Measurements from ENCODE around the gene CPED1.
A peak's percentile ranks its signal among the peaks of the same experiment; 100 is the strongest.

CPED1 gene

GRCh38 chr7:120988591-120989256 is at the start of gene CPED1:
TSS of gene CPED1 (plus strand) at chr7:120988711. CDS start at chr7:120989622, 911 bp downstream.
- H3K27me3 Mint-ChIP-seq: peaks cover 15 to 27% of the 10 kb centered on the region in 2 donors
- no peaks in the 10 kb centered on the region for H3K9me3 Mint-ChIP-seq
- peaks cover 15 to 22% of the 10 kb centered on the region in 2 donors for H3K4me1 Mint-ChIP-seq
- no peaks in the 10 kb centered on the region for H3K36me3 Mint-ChIP-seq
- peak; percentile 32 for DNase-seq
- peak; percentile 86 to 88 for ATAC-seq (replicated peaks)
- peak within 1 kb of the TSS; percentile 84 to 85 for H3K4me3 Mint-ChIP-seq
- peak within 1 kb of the TSS; percentile 44 for H3K27ac Mint-ChIP-seq

GRCh38 chr7:120939345-120939744 is 49.2 kb upstream of the CPED1 start:
- Mint-ChIP-seq H3K4me1 (no peaks in the 10 kb centered on the region), H3K9me3 (no peaks in the 10 kb centered on the region), H3K36me3 (no peaks in the 10 kb centered on the region), H3K27me3 (peaks cover 0 to 7% of the 10 kb centered on the region in 2 donors), H3K27ac (no peak overlapping the region), H3K4me3 (no peak overlapping the region)
- ATAC-seq (replicated peaks) (no peak), DNase-seq (no peak)

GRCh38 chr7:120941064-120941463 is 47.4 kb upstream of the CPED1 start:
- Mint-ChIP-seq H3K36me3 (no peaks in the 10 kb centered on the region), H3K4me3 (no peak overlapping the region), H3K27ac (no peak overlapping the region), H3K4me1 (no peaks in the 10 kb centered on the region), H3K27me3 (no peaks in the 10 kb centered on the region), H3K9me3 (no peaks in the 10 kb centered on the region)
- DNase-seq (no peak), ATAC-seq (replicated peaks) (peak; percentile 46 to 56)

GRCh38 chr7:120941856-120942255 is 46.7 kb upstream of the CPED1 start:
- H3K9me3 Mint-ChIP-seq: no peaks in the 10 kb centered on the region
- ATAC-seq (replicated peaks) (no peak), DNase-seq (no peak)
- H3K4me1 Mint-ChIP-seq: no peaks in the 10 kb centered on the region
- no peak overlapping the region for H3K27ac Mint-ChIP-seq
- H3K36me3 Mint-ChIP-seq: no peaks in the 10 kb centered on the region
- H3K4me3 Mint-ChIP-seq: no peak overlapping the region
- no peaks in the 10 kb centered on the region for H3K27me3 Mint-ChIP-seq

GRCh38 chr7:120942861-120943260 is 45.6 kb upstream of the CPED1 start:
- Mint-ChIP-seq H3K27me3 (no peaks in the 10 kb centered on the region), H3K4me1 (no peaks in the 10 kb centered on the region)
- DNase-seq: no peak

GRCh38 chr7:120944826-120945562 is 43.5 kb upstream of the CPED1 start:
- H3K27ac Mint-ChIP-seq: no peak overlapping the region
- H3K4me3 Mint-ChIP-seq: no peak overlapping the region
- peaks cover 4 to 8% of the 10 kb centered on the region in 2 donors for H3K4me1 Mint-ChIP-seq
- DNase-seq (no peak), ATAC-seq (replicated peaks) (no peak)
- no peaks in the 10 kb centered on the region for H3K9me3 Mint-ChIP-seq
- no peaks in the 10 kb centered on the region for H3K36me3 Mint-ChIP-seq
- H3K27me3 Mint-ChIP-seq: no peaks in the 10 kb centered on the region

More at GRCh38 chr7:120942861-120943260, 45.6 kb upstream of the CPED1 start:
- ATAC-seq (replicated peaks): no peak
- Mint-ChIP-seq H3K36me3 (no peaks in the 10 kb centered on the region), H3K27ac (no peak overlapping the region), H3K9me3 (no peaks in the 10 kb centered on the region), H3K4me3 (no peak overlapping the region)

GRCh38 chr7:120947980-120948379 is 40.5 kb upstream of the CPED1 start:
- Mint-ChIP-seq H3K4me3 (no peak overlapping the region), H3K4me1 (peaks cover 6 to 19% of the 10 kb centered on the region in 2 donors), H3K27ac (no peak overlapping the region), H3K9me3 (no peaks in the 10 kb centered on the region), H3K27me3 (no peaks in the 10 kb centered on the region), H3K36me3 (no peaks in the 10 kb centered on the region)
- ATAC-seq (replicated peaks) (no peak), DNase-seq (no peak)

- H3K4me3 Mint-ChIP-seq: peak overlapping the region; percentile 89 to 96
- DNase-seq: no peak
- ATAC-seq (replicated peaks): no peak
- no peaks in the 10 kb centered on the region for H3K27me3 Mint-ChIP-seq
- peaks cover 0 to 3% of the 10 kb centered on the region in 2 donors for H3K36me3 Mint-ChIP-seq
- peaks cover 6 to 19% of the 10 kb centered on the region in 2 donors for H3K4me1 Mint-ChIP-seq
- no peaks in the 10 kb centered on the region for H3K9me3 Mint-ChIP-seq
- peak overlapping the region; percentile 68 for H3K27ac Mint-ChIP-seq
Observed at GRCh38 chr7:120949393-120949911, 39.1 kb upstream of the CPED1 start.

GRCh38 chr7:120949998-120950538 is 38.4 kb upstream of the CPED1 start:
- Mint-ChIP-seq H3K27ac (peak overlapping the region; percentile 100), H3K36me3 (peaks cover 3 to 5% of the 10 kb centered on the region in 2 donors), H3K4me3 (peak overlapping the region; percentile 89 to 96), H3K27me3 (no peaks in the 10 kb centered on the region), H3K4me1 (peaks cover 6 to 19% of the 10 kb centered on the region in 2 donors), H3K9me3 (no peaks in the 10 kb centered on the region)
- ATAC-seq (replicated peaks) (no peak), DNase-seq (no peak)

GRCh38 chr7:120950539-120951308 is 37.8 kb upstream of the CPED1 start, which contains the start of gene ING3:
TSS of gene ING3 (plus strand) at chr7:120950777. CDS start at chr7:120950897, 120 bp downstream.
- no peaks in the 10 kb centered on the region for H3K9me3 Mint-ChIP-seq
- peak; percentile 95 to 97 for ATAC-seq (replicated peaks)
- peak within 1 kb of the TSS; percentile 89 to 96 for H3K4me3 Mint-ChIP-seq
- no peaks in the 10 kb centered on the region for H3K27me3 Mint-ChIP-seq
- peak within 1 kb of the TSS; percentile 100 for H3K27ac Mint-ChIP-seq
- peaks cover 6 to 19% of the 10 kb centered on the region in 2 donors for H3K4me1 Mint-ChIP-seq
- H3K36me3 Mint-ChIP-seq: peaks cover 6 to 9% of the 10 kb centered on the region in 2 donors
- peak; percentile 96 for DNase-seq

GRCh38 chr7:120951309-120951699 is 37.2 kb upstream of the CPED1 start:
- DNase-seq (no peak), ATAC-seq (replicated peaks) (no peak)
- H3K4me1 Mint-ChIP-seq: peaks cover 6 to 19% of the 10 kb centered on the region in 2 donors
- H3K9me3 Mint-ChIP-seq: no peaks in the 10 kb centered on the region
- H3K4me3 Mint-ChIP-seq: peak overlapping the region; percentile 89 to 96
- peak overlapping the region; percentile 100 for H3K27ac Mint-ChIP-seq
- H3K27me3 Mint-ChIP-seq: no peaks in the 10 kb centered on the region
- peaks cover 8 to 12% of the 10 kb centered on the region in 2 donors for H3K36me3 Mint-ChIP-seq

- H3K36me3 Mint-ChIP-seq: peaks cover 9 to 13% of the 10 kb centered on the region in 2 donors
Observed at GRCh38 chr7:120951826-120952225, 36.7 kb upstream of the CPED1 start.

GRCh38 chr7:120955577-120956149 is 32.8 kb upstream of the CPED1 start:
- DNase-seq (no peak), ATAC-seq (replicated peaks) (no peak)
- Mint-ChIP-seq H3K36me3 (peaks cover 26 to 36% of the 10 kb centered on the region in 2 donors), H3K4me3 (no peak overlapping the region), H3K9me3 (no peaks in the 10 kb centered on the region), H3K27ac (no peak overlapping the region), H3K27me3 (no peaks in the 10 kb centered on the region), H3K4me1 (peaks cover 12 to 26% of the 10 kb centered on the region in 2 donors)

More at GRCh38 chr7:120951826-120952225, 36.7 kb upstream of the CPED1 start:
- H3K9me3 Mint-ChIP-seq: no peaks in the 10 kb centered on the region
- H3K27ac Mint-ChIP-seq: peak overlapping the region; percentile 100
- no peaks in the 10 kb centered on the region for H3K27me3 Mint-ChIP-seq
- no peak for DNase-seq
- no peak for ATAC-seq (replicated peaks)
- peak overlapping the region; percentile 89 to 96 for H3K4me3 Mint-ChIP-seq
- peaks cover 6 to 19% of the 10 kb centered on the region in 2 donors for H3K4me1 Mint-ChIP-seq

Data from stimulated activated naive B cell treated with anti-CD40 and anti-IgM and Interleukin-4, amounts not matched to agents 10 μg/mL and 1 μg/mL and 100 μg/mL, for 72 hours (primary cell).